ENCODE results near the gene WRAP53. TPM values are rescaled to one million over a fixed set of nuclear protein-coding genes. Genes with fewer than 3 reads are reported as not detected.
"Not testable (repeated sequence)": the region's sequence is repeated elsewhere in the genome, so short reads cannot be mapped to it uniquely, and the experiment has no call there.

Gene WRAP53
- total RNA-seq (ENCODE audit: low replicate concordance) = 10.2 and 22.1 TPM in 2 replicates
- long read RNA-seq, full-length matches to known transcripts = 25 of 30 reads
- long read RNA-seq, partial matches to known transcripts = 2 of 30 reads
- long read RNA-seq, other reads (novel, unspliced or antisense) = 3 of 30 reads

DNA sequence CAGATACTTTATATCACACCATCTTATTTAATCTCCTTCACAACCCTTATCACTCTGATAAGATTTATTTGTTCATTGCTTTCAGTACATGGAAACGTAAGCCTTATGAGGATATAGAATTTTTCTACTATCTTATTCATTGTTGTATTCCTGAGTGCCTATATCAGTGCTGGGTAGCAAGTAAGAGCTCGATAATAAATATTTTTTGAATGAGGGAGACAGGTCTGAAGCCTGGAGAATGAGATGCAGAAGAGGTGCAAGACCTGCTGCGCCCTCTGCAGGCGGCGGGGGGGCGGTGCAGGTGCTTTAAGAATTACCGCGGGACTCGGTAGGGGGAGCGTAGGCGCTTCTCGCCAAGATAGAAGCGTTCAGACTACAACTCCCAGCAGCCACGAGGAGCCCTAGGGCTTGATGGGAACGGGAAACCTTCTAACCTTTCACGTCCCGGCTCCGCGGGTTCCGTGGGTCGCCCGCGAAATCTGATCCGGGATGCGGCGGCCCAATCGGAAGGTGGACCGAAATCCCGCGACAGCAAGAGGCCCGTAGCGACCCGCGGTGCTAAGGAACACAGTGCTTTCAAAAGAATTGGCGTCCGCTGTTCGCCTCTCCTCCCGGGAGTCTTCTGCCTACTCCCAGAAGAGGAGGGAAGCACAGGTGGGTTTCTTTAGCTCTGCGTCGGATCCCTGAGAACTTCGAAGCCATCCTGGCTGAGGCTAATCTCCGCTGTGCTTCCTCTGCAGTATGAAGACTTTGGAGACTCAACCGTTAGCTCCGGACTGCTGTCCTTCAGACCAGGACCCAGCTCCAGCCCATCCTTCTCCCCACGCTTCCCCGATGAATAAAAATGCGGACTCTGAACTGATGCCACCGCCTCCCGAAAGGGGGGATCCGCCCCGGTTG is at the start of gene WRAP53:
Gene WRAP53, plus strand, starts transcription at position 570 of the 900 bp plus-strand sequence. Its CDS starts 172 bp downstream, at position 742.
- H3K27me3 Mint-ChIP-seq = peaks cover 3% of the 10 kb centered on the region
- H3K4me3 Mint-ChIP-seq = peak within 1 kb of the TSS; percentile 97
- peaks cover 25% of the 10 kb centered on the region for H3K4me1 Mint-ChIP-seq (ENCODE audit: unreplicated experiment)
- H3K27ac Mint-ChIP-seq = peak within 1 kb of the TSS; percentile 99
- peak; percentile 98 for DNase-seq (ENCODE audit: extremely low spot score, unreplicated experiment)
- TF ChIP-seq CTCF (conservative IDR thresholded peaks at IDR 0.05) = peak; percentile 100
- peaks cover 12% of the 10 kb centered on the region for H3K36me3 Mint-ChIP-seq
- H3K9me3 Mint-ChIP-seq = no peaks in the 10 kb centered on the region

- Mint-ChIP-seq H3K4me3 (no peak overlapping the region), H3K4me1 (ENCODE audit: unreplicated experiment) (peaks cover 3% of the 10 kb centered on the region)
These were observed 47.5 kb upstream of the WRAP53 start for GRCh38 chr17:7640783-7641182.

DNA sequence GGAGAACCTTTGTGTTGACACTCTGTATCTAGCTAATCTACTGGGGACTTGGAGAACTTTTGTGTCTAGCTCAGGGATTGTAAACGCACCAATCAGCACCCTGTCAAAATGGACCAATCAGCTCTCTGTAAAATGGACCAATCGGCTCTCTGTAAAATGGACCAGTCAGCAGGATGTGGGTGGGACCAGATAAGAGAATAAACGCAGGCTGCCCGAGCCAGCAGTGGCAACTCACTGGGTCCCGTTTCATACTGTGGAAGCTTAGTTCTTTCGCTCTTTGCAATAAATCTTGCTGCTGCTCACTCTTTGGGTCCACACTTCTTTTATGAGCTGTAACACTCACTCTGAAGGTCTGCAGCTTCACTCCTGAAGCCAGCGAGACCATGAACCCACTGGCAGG is 46.6 kb upstream of the WRAP53 start:
- not testable (repeated sequence) for H3K4me3 Mint-ChIP-seq

More at GRCh38 chr17:7640783-7641182, 47.5 kb upstream of the WRAP53 start:
- no peak for DNase-seq (ENCODE audit: extremely low spot score, unreplicated experiment)
- H3K27ac Mint-ChIP-seq = no peak overlapping the region
- no peaks in the 10 kb centered on the region for H3K9me3 Mint-ChIP-seq
- H3K27me3 Mint-ChIP-seq = peaks cover 9% of the 10 kb centered on the region
- TF ChIP-seq CTCF (conservative IDR thresholded peaks at IDR 0.05) = no peak
- H3K36me3 Mint-ChIP-seq = no peaks in the 10 kb centered on the region

GRCh38 chr17:7644775-7645174 is 43.5 kb upstream of the WRAP53 start:
- Mint-ChIP-seq H3K9me3 (no peaks in the 10 kb centered on the region), H3K27me3 (peaks cover 15% of the 10 kb centered on the region), H3K4me1 (ENCODE audit: unreplicated experiment) (peaks cover under 1% of the 10 kb centered on the region), H3K36me3 (no peaks in the 10 kb centered on the region), H3K27ac (no peak overlapping the region), H3K4me3 (no peak overlapping the region)
- DNase-seq (ENCODE audit: extremely low spot score, unreplicated experiment) = no peak
- TF ChIP-seq CTCF (conservative IDR thresholded peaks at IDR 0.05) = no peak

More for the DNA sequence above, 46.6 kb upstream of the WRAP53 start:
- not testable (repeated sequence) for H3K9me3 Mint-ChIP-seq; H3K27ac Mint-ChIP-seq; H3K36me3 Mint-ChIP-seq; H3K27me3 Mint-ChIP-seq; H3K4me1 Mint-ChIP-seq (ENCODE audit: unreplicated experiment); DNase-seq (ENCODE audit: extremely low spot score, unreplicated experiment)

- no peak overlapping the region for H3K4me3 Mint-ChIP-seq
- peaks cover 29% of the 10 kb centered on the region for H3K27me3 Mint-ChIP-seq
- no peak overlapping the region for H3K27ac Mint-ChIP-seq
- H3K9me3 Mint-ChIP-seq = no peaks in the 10 kb centered on the region
- no peaks in the 10 kb centered on the region for H3K36me3 Mint-ChIP-seq
- H3K4me1 Mint-ChIP-seq (ENCODE audit: unreplicated experiment) = peaks cover 9% of the 10 kb centered on the region
- TF ChIP-seq CTCF (conservative IDR thresholded peaks at IDR 0.05) = no peak
- no peak for DNase-seq (ENCODE audit: extremely low spot score, unreplicated experiment)
These were observed 41.8 kb upstream of the WRAP53 start for GRCh38 chr17:7646457-7646856.

DNA sequence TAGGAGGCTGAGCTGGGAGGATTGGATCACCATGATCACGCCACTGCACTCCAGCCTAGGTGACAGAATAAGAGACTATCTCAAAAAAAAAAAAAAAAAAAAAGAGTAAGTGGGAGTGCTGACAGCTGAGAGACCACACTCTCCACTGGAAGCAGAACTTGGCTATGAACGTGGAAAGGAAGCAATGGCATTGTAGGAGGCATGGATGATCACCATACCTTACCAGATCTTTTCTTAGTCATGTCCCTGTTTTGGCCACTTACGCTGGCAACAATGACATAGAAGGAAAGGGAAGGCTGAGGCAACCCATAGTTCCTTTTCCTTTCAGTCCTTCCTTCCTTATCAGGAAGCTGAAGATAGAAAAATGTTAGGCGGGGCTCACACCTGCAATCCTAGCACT is 41.3 kb upstream of the WRAP53 start:
- peaks cover 9% of the 10 kb centered on the region for H3K4me1 Mint-ChIP-seq (ENCODE audit: unreplicated experiment)
- no peak for DNase-seq (ENCODE audit: extremely low spot score, unreplicated experiment)
- H3K36me3 Mint-ChIP-seq = no peaks in the 10 kb centered on the region
- H3K4me3 Mint-ChIP-seq = no peak overlapping the region
- TF ChIP-seq CTCF (conservative IDR thresholded peaks at IDR 0.05) = no peak
- H3K9me3 Mint-ChIP-seq = no peaks in the 10 kb centered on the region
- peaks cover 27% of the 10 kb centered on the region for H3K27me3 Mint-ChIP-seq
- H3K27ac Mint-ChIP-seq = no peak overlapping the region
